ENCODE data around the gene IL17RD.

Gene IL17RD

DNA sequence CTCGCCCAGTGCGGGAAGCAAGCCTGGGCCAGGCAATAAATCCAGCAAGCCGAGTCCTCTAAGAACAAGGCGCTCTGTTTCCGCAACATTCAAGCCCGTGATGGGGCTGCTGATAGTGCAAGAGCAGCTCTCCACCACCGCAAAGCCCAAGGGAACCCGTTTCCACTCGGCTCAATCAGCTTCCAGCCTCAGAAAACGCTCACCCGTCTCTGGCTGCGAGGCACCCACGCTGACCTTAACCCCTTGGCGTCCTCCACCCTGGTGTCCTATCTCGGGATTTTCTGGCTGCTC lies 86.9 kb downstream of the IL17RD start:
- peak; percentile 5 for DNase-seq (ENCODE audit: low read depth)
- TF ChIP-seq CTCF (IDR thresholded peaks at IDR 0.05; ENCODE audit: control insufficient read depth, insufficient read depth, low read depth, low read length, missing control alignments): no peak
- H3K4me3 ChIP-seq (ENCODE audit: control insufficient read depth, low read depth, low read length): peak overlapping the region; percentile 59

DNA sequence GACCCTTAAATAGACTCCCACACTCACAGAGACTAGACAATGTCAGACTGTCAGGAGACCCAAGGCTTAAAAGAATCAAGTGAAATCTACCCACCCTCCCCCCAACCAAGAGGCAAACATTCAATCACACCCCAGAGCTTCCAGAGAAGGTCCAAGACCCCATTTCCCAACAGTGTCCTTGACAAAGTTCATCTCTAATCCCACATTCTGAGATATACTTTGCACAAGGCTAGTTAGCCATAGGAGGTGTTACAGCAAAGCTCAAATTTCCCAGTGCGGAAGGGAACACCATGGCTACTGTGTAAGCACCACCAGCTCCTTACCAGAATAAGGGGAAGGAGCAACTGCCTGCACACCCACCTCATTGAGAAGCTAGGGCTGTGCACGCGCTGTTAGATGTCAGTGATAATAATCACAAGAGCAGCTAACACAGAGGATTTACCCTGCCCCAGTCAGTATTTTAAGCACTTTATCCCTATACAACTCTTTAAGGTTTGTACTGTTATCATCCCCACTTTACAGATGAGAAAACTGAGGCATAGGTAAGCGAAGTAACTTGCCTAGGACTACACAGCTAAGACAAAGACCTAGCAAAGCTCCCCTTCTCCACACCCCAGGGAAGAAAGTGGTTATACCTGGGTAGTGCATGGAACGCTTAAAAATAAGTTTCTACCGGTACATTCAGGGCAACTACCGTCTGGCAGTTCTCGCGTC lies 87.4 kb downstream of the IL17RD start:
- peak overlapping the region; percentile 59; the same call in 1 of the 2 replicates for H3K4me3 ChIP-seq (ENCODE audit: control insufficient read depth, low read depth, low read length)
- TF ChIP-seq CTCF (IDR thresholded peaks at IDR 0.05; ENCODE audit: control insufficient read depth, insufficient read depth, low read depth, low read length, missing control alignments): no peak
- no peak for DNase-seq (ENCODE audit: low read depth)

- no peak for DNase-seq (ENCODE audit: low read depth)
Measured at GRCh38 chr3:57076422-57076951, 88.7 kb downstream of the IL17RD start.

DNA sequence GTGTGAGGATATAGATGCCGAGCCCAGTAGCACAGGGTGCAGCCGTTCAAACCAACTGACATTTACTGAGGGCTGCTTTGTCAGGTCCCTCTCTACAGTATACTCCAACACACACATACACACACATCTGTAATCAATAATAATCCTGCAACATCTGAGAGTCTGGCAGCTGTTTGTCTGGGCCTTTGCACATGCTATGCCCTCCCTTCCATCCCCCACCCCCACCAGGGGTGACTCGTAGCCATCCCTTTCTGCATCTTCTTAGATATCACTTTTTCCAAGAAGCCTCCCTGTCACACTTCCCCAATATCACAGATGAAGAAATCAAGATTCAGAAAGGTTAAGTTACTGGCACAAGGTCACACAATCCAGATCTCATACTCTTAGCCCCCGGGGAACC lies 91.0 kb downstream of the IL17RD start:
- TF ChIP-seq CTCF (IDR thresholded peaks at IDR 0.05; ENCODE audit: control insufficient read depth, insufficient read depth, low read depth, low read length, missing control alignments): no peak

More at GRCh38 chr3:57076422-57076951, 88.7 kb downstream of the IL17RD start:
- no peak overlapping the region for H3K4me3 ChIP-seq (ENCODE audit: control insufficient read depth, low read depth, low read length)
- TF ChIP-seq CTCF (IDR thresholded peaks at IDR 0.05; ENCODE audit: control insufficient read depth, insufficient read depth, low read depth, low read length, missing control alignments): no peak

DNA sequence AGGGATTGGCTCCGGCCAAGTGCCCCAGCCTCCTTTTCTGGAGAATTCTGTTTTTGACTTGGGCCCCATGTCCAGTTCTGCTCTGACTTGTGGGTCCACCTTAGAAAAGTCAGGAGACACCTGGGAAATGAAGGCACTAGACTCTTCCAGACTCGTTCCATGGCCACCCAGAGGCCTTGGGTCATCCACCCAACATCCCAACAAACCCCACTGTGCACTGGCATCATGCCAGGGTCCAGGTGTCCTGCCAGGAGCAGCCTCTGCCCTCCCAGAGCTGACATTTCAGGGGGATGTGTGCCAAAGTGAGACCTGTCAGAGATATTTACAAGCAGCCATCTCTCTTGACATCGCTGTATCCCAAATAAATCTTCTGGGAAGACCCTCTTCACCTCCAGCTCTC lies 91.5 kb downstream of the IL17RD start:
- TF ChIP-seq CTCF (IDR thresholded peaks at IDR 0.05; ENCODE audit: control insufficient read depth, insufficient read depth, low read depth, low read length, missing control alignments): no peak
- H3K4me3 ChIP-seq (ENCODE audit: control insufficient read depth, low read depth, low read length): no peak overlapping the region
- DNase-seq (ENCODE audit: low read depth): no peak

More for the DNA sequence above, 91.0 kb downstream of the IL17RD start:
- DNase-seq (ENCODE audit: low read depth): no peak
- no peak overlapping the region for H3K4me3 ChIP-seq (ENCODE audit: control insufficient read depth, low read depth, low read length)

DNA sequence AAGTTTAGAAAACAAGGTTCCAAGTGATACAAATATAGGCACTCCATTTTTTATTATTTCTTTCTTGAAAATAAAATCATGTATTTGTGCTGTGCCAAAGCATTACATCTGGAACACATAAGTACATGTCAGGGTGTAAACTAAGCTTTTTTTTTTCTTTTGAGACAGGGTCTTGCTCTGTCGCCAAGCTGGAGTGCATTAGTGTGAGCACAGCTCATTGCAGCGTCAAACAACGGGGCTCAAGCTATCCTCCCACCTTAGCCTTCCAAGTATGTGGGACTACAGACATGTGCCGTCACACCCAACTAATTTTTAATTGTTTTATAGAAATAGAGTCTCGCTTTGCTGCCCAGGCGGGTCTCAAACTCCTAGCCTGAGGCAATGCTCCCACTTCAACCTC lies 95.7 kb downstream of the IL17RD start:
- no peak for TF ChIP-seq CTCF (IDR thresholded peaks at IDR 0.05; ENCODE audit: control insufficient read depth, insufficient read depth, low read depth, low read length, missing control alignments)
- DNase-seq (ENCODE audit: low read depth): no peak
- no peak overlapping the region for H3K4me3 ChIP-seq (ENCODE audit: control insufficient read depth, low read depth, low read length)
